HepG2 (cell line): Measurements from ENCODE around the gene SNRPD2. TPM values are rescaled to one million over a fixed set of nuclear protein-coding genes. Genes with fewer than 3 reads are reported as not detected.

ENCODE experiments used
- AKAP8 ChIP-seq: sonication (generic); formaldehyde crosslinking; IDR thresholded peaks from 2 replicates; pipeline ENCODE4 v1.5.1; 2020; ENCODE audit warnings: mild to moderate bottlenecking, missing genetic modification reagents
- CAMTA2 ChIP-seq: sonication (generic); formaldehyde crosslinking; IDR thresholded peaks from 2 replicates; pipeline ENCODE4 v1.4.0; 2020; ENCODE audit warnings: mild to moderate bottlenecking, missing genetic modification reagents, borderline replicate concordance
- IRX3 ChIP-seq: sonication (generic); formaldehyde crosslinking; IDR thresholded peaks from 2 replicates; pipeline ENCODE4 v1.8.1; 2023; ENCODE audit warnings: mild to moderate bottlenecking, low read depth, missing genetic modification reagents, borderline replicate concordance
- MBD4 ChIP-seq: IDR thresholded peaks from 2 replicates; pipeline ENCODE4 v1.6.1; 2012; ENCODE audit warnings: low read length, inconsistent platforms, borderline replicate concordance
- MIER2 ChIP-seq: IDR thresholded peaks from 2 replicates; pipeline ENCODE4 v1.6.1; 2016; ENCODE audit warnings: missing biosample characterization, missing genetic modification reagents
- STAG1 ChIP-seq: sonication (generic); formaldehyde crosslinking; IDR thresholded peaks from 2 replicates; pipeline ENCODE4 v1.4.0; 2020; ENCODE audit warnings: missing genetic modification reagents
- XRCC5 ChIP-seq: fragments of 200-400 bp; formaldehyde crosslinking; optimal IDR thresholded peaks from 2 replicates; pipeline ENCODE3; 2017; ENCODE audit warnings: mild to moderate bottlenecking, low read length
- ZBTB39 ChIP-seq: sonication (generic); formaldehyde crosslinking; IDR thresholded peaks from 2 replicates; pipeline ENCODE4 v1.5.0; 2020; ENCODE audit warnings: missing genetic modification reagents
- ZNF318 ChIP-seq: sonication (generic); formaldehyde crosslinking; IDR thresholded peaks from 2 replicates; pipeline ENCODE4 v1.4.0; 2020; ENCODE audit warnings: mild to moderate bottlenecking, missing genetic modification reagents
- ZNF33B ChIP-seq: sonication (generic); formaldehyde crosslinking; IDR thresholded peaks from 2 replicates; pipeline ENCODE4 v1.5.1; 2020; ENCODE audit warnings: mild to moderate bottlenecking, missing genetic modification reagents
- ZNF512B ChIP-seq: sonication (generic); formaldehyde crosslinking; IDR thresholded peaks from 2 replicates; pipeline ENCODE4 v1.5.1; 2020; ENCODE audit warnings: missing genetic modification reagents, mild to moderate bottlenecking, borderline replicate concordance
- ZNF740 ChIP-seq: sonication (generic); formaldehyde crosslinking; IDR thresholded peaks from 2 replicates; pipeline ENCODE4 v1.4.0; 2020; ENCODE audit warnings: missing genetic modification reagents
- polyA plus RNA-seq, 8 experiments: library from polyadenylated mRNA; depleted of rRNA in 3 of 8; stranded (reverse) in 7 of 8; unstranded in 1 of 8; fragments of >200 nt; fragmentation: Illumina TruSeq in 4 of 8; extraction: Trizol in 4 of 8; gene quantifications; 2 replicates each; pipeline versions ENCODE4 v1.2.1 to v1.2.3, GENCODE V29; 2011 to 2016; ENCODE audit warnings: low read depth in 4 of 8, missing spikeins in 1 of 8, mixed read lengths in 1 of 8; ENCODE audit not compliant: insufficient read depth in 1 of 8
- total RNA-seq, 5 experiments: library from RNA; depleted of rRNA; stranded (reverse); fragments of >200 nt; fragmentation: Illumina TruSeq; extraction: Trizol; gene quantifications; 2 replicates each; pipeline ENCODE4 v1.2.3, GENCODE V29; 2016; ENCODE audit warnings: low read depth in 1 of 5

Gene SNRPD2
- total and polyA plus RNA-seq, 2 of the 13 experiments (the other 11 are each of a cell fraction or from before 2014, with no cell fraction given) = 299 to 485 TPM

- TF ChIP-seq ZNF512B (CRISPR knock-in tag) (no peak), MIER2 (CRISPR knock-in tag) (no peak), STAG1 (CRISPR knock-in tag) (no peak), ZNF318 (CRISPR knock-in tag) (no peak), MBD4 (no peak), AKAP8 (no peak), CAMTA2 (CRISPR knock-in tag) (no peak), XRCC5 (peak; percentile 15), IRX3 (no peak), ZNF740 (CRISPR knock-in tag) (no peak), ZBTB39 (CRISPR knock-in tag) (no peak), ZNF33B (no peak)
Observed at GRCh38 chr19:45638930-45639729, 52.6 kb downstream of the SNRPD2 start, which contains the start of gene EML2 (continued).
